ENCODE results near the gene IGSF23. TPM values are rescaled to one million over a fixed set of nuclear protein-coding genes. Genes with fewer than 3 reads are reported as not detected.

IGSF23 gene
- total RNA-seq, 1 donor from 2014 or later = not detected

- H3K27me3 Mint-ChIP-seq (ENCODE audit: unreplicated experiment) = peaks cover 6% of the 10 kb centered on the region
- H3K36me3 Mint-ChIP-seq (ENCODE audit: unreplicated experiment) = no peaks in the 10 kb centered on the region
- no peak for DNase-seq (ENCODE audit: extremely low spot score, unreplicated experiment)
- peaks cover 6% of the 10 kb centered on the region for H3K4me1 Mint-ChIP-seq (ENCODE audit: unreplicated experiment)
- H3K9me3 Mint-ChIP-seq (ENCODE audit: unreplicated experiment) = no peaks in the 10 kb centered on the region
- no peak for TF ChIP-seq CTCF (IDR thresholded peaks at IDR 0.05)
- no peak overlapping the region for H3K4me3 Mint-ChIP-seq (ENCODE audit: unreplicated experiment)
- no peak overlapping the region for H3K27ac Mint-ChIP-seq (ENCODE audit: unreplicated experiment)
Measured at GRCh38 chr19:44579663-44580365, 33.5 kb upstream of the IGSF23 start.

GRCh38 chr19:44580366-44580895 lies 32.9 kb upstream of the IGSF23 start:
- Mint-ChIP-seq H3K4me1 (ENCODE audit: unreplicated experiment) (peaks cover 6% of the 10 kb centered on the region), H3K9me3 (ENCODE audit: unreplicated experiment) (no peaks in the 10 kb centered on the region), H3K27me3 (ENCODE audit: unreplicated experiment) (peaks cover 6% of the 10 kb centered on the region), H3K36me3 (ENCODE audit: unreplicated experiment) (no peaks in the 10 kb centered on the region), H3K27ac (ENCODE audit: unreplicated experiment) (no peak overlapping the region), H3K4me3 (ENCODE audit: unreplicated experiment) (no peak overlapping the region)
- no peak for TF ChIP-seq CTCF (IDR thresholded peaks at IDR 0.05)
- DNase-seq (ENCODE audit: extremely low spot score, unreplicated experiment) = no peak

- H3K4me1 Mint-ChIP-seq (ENCODE audit: unreplicated experiment) = peaks cover 6% of the 10 kb centered on the region
- no peak overlapping the region for H3K4me3 Mint-ChIP-seq (ENCODE audit: unreplicated experiment)
- TF ChIP-seq CTCF (IDR thresholded peaks at IDR 0.05) = no peak
- no peak for DNase-seq (ENCODE audit: extremely low spot score, unreplicated experiment)
- H3K9me3 Mint-ChIP-seq (ENCODE audit: unreplicated experiment) = no peaks in the 10 kb centered on the region
- no peak overlapping the region for H3K27ac Mint-ChIP-seq (ENCODE audit: unreplicated experiment)
- H3K27me3 Mint-ChIP-seq (ENCODE audit: unreplicated experiment) = peaks cover 6% of the 10 kb centered on the region
- H3K36me3 Mint-ChIP-seq (ENCODE audit: unreplicated experiment) = no peaks in the 10 kb centered on the region
Measured at GRCh38 chr19:44581288-44581687, 32.1 kb upstream of the IGSF23 start.

GRCh38 chr19:44582581-44583265 lies 30.6 kb upstream of the IGSF23 start:
- Mint-ChIP-seq H3K4me1 (ENCODE audit: unreplicated experiment) (peaks cover 7% of the 10 kb centered on the region), H3K27ac (ENCODE audit: unreplicated experiment) (no peak overlapping the region), H3K27me3 (ENCODE audit: unreplicated experiment) (peaks cover 6% of the 10 kb centered on the region), H3K4me3 (ENCODE audit: unreplicated experiment) (no peak overlapping the region), H3K9me3 (ENCODE audit: unreplicated experiment) (no peaks in the 10 kb centered on the region), H3K36me3 (ENCODE audit: unreplicated experiment) (no peaks in the 10 kb centered on the region)
- peak; percentile 56 for TF ChIP-seq CTCF (IDR thresholded peaks at IDR 0.05)
- no peak for DNase-seq (ENCODE audit: extremely low spot score, unreplicated experiment)

Measured in osteocyte (in vitro differentiated cells).